ENCODE results near the gene NME9.

Gene NME9

GRCh38 chr3:138303474-138303873 is 26.2 kb downstream of the NME9 start:
- no peaks in the 10 kb centered on the region for H4K20me1 ChIP-seq (ENCODE audit: insufficient read depth, low read length)
- no peak overlapping the region for H3K9ac ChIP-seq (ENCODE audit: low read length)
- H3K4me3 ChIP-seq (ENCODE audit: low read length): no peak overlapping the region
- H3K4me1 ChIP-seq (ENCODE audit: low read length): no peaks in the 10 kb centered on the region
- H3K27ac ChIP-seq (ENCODE audit: low read length): no peak overlapping the region
- TF ChIP-seq EZH2 (optimal IDR thresholded peaks at IDR 0.05; ENCODE audit: low read depth, low read length) (no peak), EZH2phosphoT487 (IDR thresholded peaks at IDR 0.05; ENCODE audit: low read length) (no peak)
- TF ChIP-seq, protein P1, sequence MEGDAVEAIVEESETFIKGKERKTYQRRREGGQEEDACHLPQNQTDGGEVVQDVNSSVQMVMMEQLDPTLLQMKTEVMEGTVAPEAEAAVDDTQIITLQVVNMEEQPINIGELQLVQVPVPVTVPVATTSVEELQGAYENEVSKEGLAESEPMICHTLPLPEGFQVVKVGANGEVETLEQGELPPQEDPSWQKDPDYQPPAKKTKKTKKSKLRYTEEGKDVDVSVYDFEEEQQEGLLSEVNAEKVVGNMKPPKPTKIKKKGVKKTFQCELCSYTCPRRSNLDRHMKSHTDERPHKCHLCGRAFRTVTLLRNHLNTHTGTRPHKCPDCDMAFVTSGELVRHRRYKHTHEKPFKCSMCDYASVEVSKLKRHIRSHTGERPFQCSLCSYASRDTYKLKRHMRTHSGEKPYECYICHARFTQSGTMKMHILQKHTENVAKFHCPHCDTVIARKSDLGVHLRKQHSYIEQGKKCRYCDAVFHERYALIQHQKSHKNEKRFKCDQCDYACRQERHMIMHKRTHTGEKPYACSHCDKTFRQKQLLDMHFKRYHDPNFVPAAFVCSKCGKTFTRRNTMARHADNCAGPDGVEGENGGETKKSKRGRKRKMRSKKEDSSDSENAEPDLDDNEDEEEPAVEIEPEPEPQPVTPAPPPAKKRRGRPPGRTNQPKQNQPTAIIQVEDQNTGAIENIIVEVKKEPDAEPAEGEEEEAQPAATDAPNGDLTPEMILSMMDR (IDR thresholded peaks at IDR 0.05; ENCODE audit: low read length): no peak
- no peak for DNase-seq
- H3F3A ChIP-seq (ENCODE audit: insufficient read depth, low read length): no peaks in the 10 kb centered on the region
- H3K36me3 ChIP-seq (replicated peaks; ENCODE audit: insufficient read depth, low read length): no peaks in the 10 kb centered on the region
- H3K27me3 ChIP-seq (replicated peaks; ENCODE audit: insufficient read depth, low read length): no peaks in the 10 kb centered on the region
- no peaks in the 10 kb centered on the region for H3K9me3 ChIP-seq (replicated peaks; ENCODE audit: insufficient read depth, low read length)
- H3K9me2 ChIP-seq (replicated peaks; ENCODE audit: insufficient read depth, low read length): no peaks in the 10 kb centered on the region
- H3K79me2 ChIP-seq (ENCODE audit: low read length): no peaks in the 10 kb centered on the region
- no peak overlapping the region for H3K4me2 ChIP-seq (ENCODE audit: low read depth, low read length)
- H2AFZ ChIP-seq (ENCODE audit: low read length): no peak overlapping the region

DNA sequence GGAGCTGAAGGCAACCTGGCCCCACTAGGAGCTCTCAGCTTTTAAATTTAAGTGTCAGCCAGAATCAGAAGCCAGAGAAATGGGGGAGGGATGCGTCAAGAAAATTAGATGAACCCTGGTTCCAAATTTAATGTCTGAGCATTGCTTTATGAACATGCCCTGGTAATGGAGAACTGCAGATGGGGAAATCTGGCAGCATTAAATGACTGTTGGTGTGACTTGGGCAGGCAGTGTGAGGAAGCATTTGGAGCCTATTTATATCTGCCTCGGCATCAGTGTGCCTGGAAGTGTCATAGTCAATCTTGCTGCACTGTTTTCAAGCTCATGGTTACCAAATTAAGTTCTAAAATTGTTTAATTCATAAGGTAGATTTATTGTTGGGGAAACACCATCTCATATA is 29.0 kb downstream of the NME9 start:
- no peak for DNase-seq

DNA sequence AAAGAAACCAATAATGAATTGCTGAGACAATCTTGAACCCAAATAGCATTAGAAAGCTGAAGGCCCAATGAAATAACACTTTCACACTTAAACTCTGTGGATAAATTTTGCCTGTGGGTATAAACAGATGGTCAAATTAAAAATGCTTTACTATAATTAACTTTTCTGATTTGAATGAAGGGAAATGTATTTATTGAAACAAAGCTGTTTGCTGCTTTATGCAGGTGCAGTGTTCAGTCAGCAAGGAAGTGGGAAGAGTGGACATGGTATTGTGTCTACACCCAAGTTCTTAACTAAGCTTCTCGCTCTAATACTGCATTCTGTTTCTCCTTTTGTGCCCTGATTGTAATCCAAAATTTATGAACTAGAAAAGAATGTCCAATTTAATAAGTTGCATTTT is 31.8 kb downstream of the NME9 start:
- Histone ChIP-seq H3K9me3 (replicated peaks; ENCODE audit: insufficient read depth, low read length) (no peaks in the 10 kb centered on the region), H3K4me2 (ENCODE audit: low read depth, low read length) (no peak overlapping the region), H3K27me3 (replicated peaks; ENCODE audit: insufficient read depth, low read length) (no peaks in the 10 kb centered on the region), H2AFZ (ENCODE audit: low read length) (no peak overlapping the region), H3K36me3 (replicated peaks; ENCODE audit: insufficient read depth, low read length) (no peaks in the 10 kb centered on the region), H3K79me2 (ENCODE audit: low read length) (no peaks in the 10 kb centered on the region), H3K27ac (ENCODE audit: low read length) (no peak overlapping the region), H3K4me3 (ENCODE audit: low read length) (no peak overlapping the region), H3F3A (ENCODE audit: insufficient read depth, low read length) (peaks cover 7% of the 10 kb centered on the region; the same call in 1 of the 2 replicates), H3K9me2 (replicated peaks; ENCODE audit: insufficient read depth, low read length) (no peaks in the 10 kb centered on the region), H4K20me1 (ENCODE audit: insufficient read depth, low read length) (no peaks in the 10 kb centered on the region), H3K9ac (ENCODE audit: low read length) (no peak overlapping the region), H3K4me1 (ENCODE audit: low read length) (0 out of 2 replicates have a peak, but pooled peaks cover 4% of the 10 kb centered on the region)
- DNase-seq: no peak
- TF ChIP-seq, protein P1 (IDR thresholded peaks at IDR 0.05; ENCODE audit: low read length): no peak
- TF ChIP-seq EZH2phosphoT487 (IDR thresholded peaks at IDR 0.05; ENCODE audit: low read length) (no peak), EZH2 (optimal IDR thresholded peaks at IDR 0.05; ENCODE audit: low read depth, low read length) (no peak)

More for the DNA sequence above, 29.0 kb downstream of the NME9 start:
- Histone ChIP-seq H3K9me3 (replicated peaks; ENCODE audit: insufficient read depth, low read length) (no peaks in the 10 kb centered on the region), H3K27me3 (replicated peaks; ENCODE audit: insufficient read depth, low read length) (no peaks in the 10 kb centered on the region), H3K4me3 (ENCODE audit: low read length) (no peak overlapping the region), H2AFZ (ENCODE audit: low read length) (no peak overlapping the region), H3K9me2 (replicated peaks; ENCODE audit: insufficient read depth, low read length) (no peaks in the 10 kb centered on the region), H3K79me2 (ENCODE audit: low read length) (no peaks in the 10 kb centered on the region), H3K27ac (ENCODE audit: low read length) (no peak overlapping the region), H3K36me3 (replicated peaks; ENCODE audit: insufficient read depth, low read length) (no peaks in the 10 kb centered on the region), H3K4me2 (ENCODE audit: low read depth, low read length) (no peak overlapping the region), H4K20me1 (ENCODE audit: insufficient read depth, low read length) (no peaks in the 10 kb centered on the region), H3K9ac (ENCODE audit: low read length) (no peak overlapping the region), H3K4me1 (ENCODE audit: low read length) (0 out of 2 replicates have a peak, but pooled peaks cover 4% of the 10 kb centered on the region), H3F3A (ENCODE audit: insufficient read depth, low read length) (peaks cover 7% of the 10 kb centered on the region; the same call in 1 of the 2 replicates)
- TF ChIP-seq EZH2phosphoT487 (IDR thresholded peaks at IDR 0.05; ENCODE audit: low read length) (no peak), EZH2 (optimal IDR thresholded peaks at IDR 0.05; ENCODE audit: low read depth, low read length) (no peak)
- TF ChIP-seq, protein P1 (IDR thresholded peaks at IDR 0.05; ENCODE audit: low read length): no peak

All from MM.1S (cell line).